Ovary (tissue), 3 donors: ENCODE measurements around the gene TCF4.

Source experiments
- POLR2A ChIP-seq: fragments of 450-650 bp; IDR thresholded peaks from one replicate; pipeline ENCODE4 v1.6.1; 2017; ENCODE audit warnings: antibody characterized with exemption, mild to moderate bottlenecking, moderate library complexity
- TF ChIP-seq, protein P1 (sequence below), 3 donors: fragments of 450-650 bp in 2 of 3; fragments of 200-600 bp in 1 of 3; IDR thresholded peaks; one replicate each; pipeline versions ENCODE4 v1.5.1 to v1.8.0; 2016 to 2022; ENCODE audit warnings: antibody characterized with exemption in 3 of 3, mild to moderate bottlenecking in 1 of 3
- donor health status: DM: no; HTN: no; CAD: no.

DNA sequence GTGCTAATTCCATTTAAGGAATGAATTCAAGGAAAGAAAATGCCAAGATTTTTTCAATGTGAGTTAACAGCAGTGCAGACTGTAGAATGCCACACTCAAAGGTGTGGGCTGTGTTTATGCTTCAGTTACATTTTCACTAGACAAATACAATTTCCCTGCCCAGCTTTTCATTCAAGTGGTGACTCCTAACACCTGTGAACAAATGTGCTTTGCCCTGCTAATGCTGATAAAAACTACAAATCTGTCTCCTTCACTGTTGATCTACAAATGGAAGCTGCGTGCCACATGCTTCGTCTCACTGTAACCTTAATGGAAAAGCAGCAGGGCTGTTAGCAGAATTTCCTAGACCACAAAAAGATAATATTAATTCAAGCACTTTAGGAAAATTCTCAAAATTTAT is 19.8 kb upstream of the TCF4 start:
- TF ChIP-seq POLR2A, result no peak
- TF ChIP-seq, protein P1, sequence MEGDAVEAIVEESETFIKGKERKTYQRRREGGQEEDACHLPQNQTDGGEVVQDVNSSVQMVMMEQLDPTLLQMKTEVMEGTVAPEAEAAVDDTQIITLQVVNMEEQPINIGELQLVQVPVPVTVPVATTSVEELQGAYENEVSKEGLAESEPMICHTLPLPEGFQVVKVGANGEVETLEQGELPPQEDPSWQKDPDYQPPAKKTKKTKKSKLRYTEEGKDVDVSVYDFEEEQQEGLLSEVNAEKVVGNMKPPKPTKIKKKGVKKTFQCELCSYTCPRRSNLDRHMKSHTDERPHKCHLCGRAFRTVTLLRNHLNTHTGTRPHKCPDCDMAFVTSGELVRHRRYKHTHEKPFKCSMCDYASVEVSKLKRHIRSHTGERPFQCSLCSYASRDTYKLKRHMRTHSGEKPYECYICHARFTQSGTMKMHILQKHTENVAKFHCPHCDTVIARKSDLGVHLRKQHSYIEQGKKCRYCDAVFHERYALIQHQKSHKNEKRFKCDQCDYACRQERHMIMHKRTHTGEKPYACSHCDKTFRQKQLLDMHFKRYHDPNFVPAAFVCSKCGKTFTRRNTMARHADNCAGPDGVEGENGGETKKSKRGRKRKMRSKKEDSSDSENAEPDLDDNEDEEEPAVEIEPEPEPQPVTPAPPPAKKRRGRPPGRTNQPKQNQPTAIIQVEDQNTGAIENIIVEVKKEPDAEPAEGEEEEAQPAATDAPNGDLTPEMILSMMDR (IDR thresholded peaks at IDR 0.05), result no peak
